ENCODE results near the gene ABCC4. TPM values are rescaled to one million over a fixed set of nuclear protein-coding genes. Genes with fewer than 3 reads are reported as not detected.

Gene ABCC4
- total RNA-seq, 4 donors from 2014 or later: 3.9 to 6.8 (median 4.7) TPM

DNA sequence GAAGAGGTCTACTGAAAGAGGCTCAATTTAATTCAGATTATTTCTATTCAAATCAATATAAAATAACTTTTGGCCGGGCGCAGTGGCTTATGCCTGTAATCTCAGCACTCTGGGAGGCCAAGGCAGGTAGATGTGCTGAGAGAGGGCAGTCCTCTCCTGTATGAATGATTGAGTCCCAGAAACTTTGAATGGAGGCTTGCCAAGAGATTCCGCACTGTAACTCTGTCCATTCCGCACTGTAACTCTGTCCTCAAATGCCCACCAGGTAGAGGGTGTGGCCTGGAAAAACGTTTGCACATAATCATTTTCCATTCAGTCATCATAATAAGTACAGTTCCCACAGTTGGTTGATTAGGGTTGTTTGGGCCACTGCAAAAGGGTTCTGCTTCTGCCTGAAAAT, 314.2 kb downstream of the ABCC4 start:
- no peak for ATAC-seq
- Histone ChIP-seq H3K27ac (no peak overlapping the region), H3K4me1 (no peaks in the 10 kb centered on the region), H3K9me3 (no peaks in the 10 kb centered on the region), H3K4me3 (no peak overlapping the region), H3K27me3 (no peaks in the 10 kb centered on the region), H3K36me3 (no peaks in the 10 kb centered on the region)
- WGBS, 2 donors (ENCODE audit: low coverage in 1 of 2): 76 to 85% methylated on average over 5 of the region's 5 CpGs
- TF ChIP-seq CTCF (IDR thresholded peaks at IDR 0.05) (no peak), EP300 (IDR thresholded peaks at IDR 0.05) (no peak), POLR2A (IDR thresholded peaks at IDR 0.05) (no peak)

GRCh38 chr13:94984958-94985357, 316.3 kb downstream of the ABCC4 start:
- TF ChIP-seq CTCF (IDR thresholded peaks at IDR 0.05) (no peak), POLR2A (IDR thresholded peaks at IDR 0.05) (no peak), POLR2AphosphoS5 (IDR thresholded peaks at IDR 0.05) (no peak), EP300 (IDR thresholded peaks at IDR 0.05) (no peak)
- Histone ChIP-seq H3K9me3 (no peaks in the 10 kb centered on the region), H3K27me3 (no peaks in the 10 kb centered on the region), H3K27ac (no peak overlapping the region), H3K4me3 (no peak overlapping the region), H3K36me3 (no peaks in the 10 kb centered on the region), H3K4me1 (no peaks in the 10 kb centered on the region)
- ATAC-seq: no peak
- 63 to 65% methylated on average over 4 of the region's 4 CpGs for WGBS, 2 donors (ENCODE audit: low coverage in 1 of 2)

DNA sequence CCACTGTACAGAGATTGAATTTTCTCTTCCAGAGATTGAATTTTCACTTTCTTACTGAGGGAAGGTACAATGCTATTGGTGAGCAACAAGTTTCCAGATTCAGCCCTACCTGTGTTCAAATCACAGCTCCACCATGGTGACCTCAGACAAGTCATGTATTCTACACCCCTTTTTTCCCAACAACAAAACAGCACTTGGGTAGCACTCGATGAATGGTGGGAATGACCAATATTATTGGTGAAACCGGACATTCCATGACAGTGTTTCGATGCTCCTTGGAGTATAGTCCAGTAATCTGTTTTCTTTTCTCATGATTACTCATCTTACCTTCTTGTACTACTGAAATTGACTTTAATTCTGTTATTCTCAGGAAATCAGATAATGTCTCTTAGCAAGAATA, 322.7 kb downstream of the ABCC4 start:
- Histone ChIP-seq H3K36me3 (no peaks in the 10 kb centered on the region), H3K9me3 (peaks cover 0 to 9% (median 0%) of the 10 kb centered on the region in 3 donors), H3K4me1 (no peaks in the 10 kb centered on the region), H3K27ac (no peak overlapping the region), H3K27me3 (no peaks in the 10 kb centered on the region), H3K4me3 (no peak overlapping the region)
- no peak for ATAC-seq
- no peak for TF ChIP-seq EP300 (IDR thresholded peaks at IDR 0.05)
- no peak for TF ChIP-seq POLR2AphosphoS5 (IDR thresholded peaks at IDR 0.05)
- no peak for TF ChIP-seq POLR2A (IDR thresholded peaks at IDR 0.05)
- TF ChIP-seq CTCF (IDR thresholded peaks at IDR 0.05): no peak
- WGBS, 2 donors (ENCODE audit: low coverage in 1 of 2): 87 to 97% methylated on average over 3 of the region's 3 CpGs

DNA sequence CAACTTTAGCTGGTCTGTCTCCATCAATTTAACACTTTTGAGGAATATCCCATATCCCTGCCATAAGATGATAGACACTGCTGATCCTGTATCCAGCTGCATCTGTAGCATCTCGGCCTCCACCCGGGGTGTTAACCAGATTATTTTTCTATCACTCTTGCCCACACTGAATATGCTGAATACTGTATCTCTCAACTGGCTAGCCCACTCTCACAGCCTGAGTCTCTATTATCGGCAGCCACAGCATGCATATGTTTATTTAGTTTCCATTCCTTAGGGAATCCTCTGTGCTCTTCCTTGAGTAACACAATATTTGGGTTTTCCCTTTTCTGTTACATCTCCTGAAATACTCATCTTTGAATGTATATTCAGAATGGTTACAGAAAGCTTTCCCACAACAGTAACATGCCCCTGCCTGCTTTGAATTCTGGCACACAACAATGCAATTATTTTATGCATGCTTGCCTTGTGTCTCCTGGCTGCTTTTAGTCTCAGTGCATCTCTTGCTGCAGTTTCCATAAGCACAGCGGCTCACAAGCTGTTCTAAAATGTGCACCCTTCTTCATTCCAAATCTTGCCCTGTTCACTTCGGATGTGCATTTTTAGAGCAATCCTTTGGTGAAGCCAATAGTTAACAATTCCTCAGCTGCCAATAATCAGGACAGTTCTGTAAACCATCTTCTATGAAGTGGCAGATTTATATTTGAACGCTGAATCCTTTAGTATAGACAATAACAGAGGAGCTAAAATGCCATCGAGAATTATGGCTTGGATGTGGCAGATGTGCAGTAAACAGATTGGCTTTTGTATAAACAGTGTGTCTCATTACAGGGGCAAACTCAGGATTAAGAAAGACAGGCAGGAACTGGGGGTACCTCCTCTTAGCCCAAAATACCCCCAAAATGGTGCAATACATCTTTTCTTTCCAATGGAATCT, 327.0 kb downstream of the ABCC4 start:
- TF ChIP-seq POLR2AphosphoS5 (IDR thresholded peaks at IDR 0.05) (no peak), EP300 (IDR thresholded peaks at IDR 0.05) (no peak), POLR2A (IDR thresholded peaks at IDR 0.05) (no peak), CTCF (IDR thresholded peaks at IDR 0.05) (no peak)
- Histone ChIP-seq H3K4me3 (no peak overlapping the region), H3K4me1 (no peaks in the 10 kb centered on the region), H3K9me3 (peaks cover 0 to 9% (median 0%) of the 10 kb centered on the region in 3 donors), H3K36me3 (no peaks in the 10 kb centered on the region), H3K27me3 (peaks cover 25% of the 10 kb centered on the region), H3K27ac (no peak overlapping the region)
- 32 to 45% methylated on average over 6 to 7 of the region's 7 CpGs for WGBS, 2 donors (ENCODE audit: low coverage in 1 of 2)
- no peak for ATAC-seq

DNA sequence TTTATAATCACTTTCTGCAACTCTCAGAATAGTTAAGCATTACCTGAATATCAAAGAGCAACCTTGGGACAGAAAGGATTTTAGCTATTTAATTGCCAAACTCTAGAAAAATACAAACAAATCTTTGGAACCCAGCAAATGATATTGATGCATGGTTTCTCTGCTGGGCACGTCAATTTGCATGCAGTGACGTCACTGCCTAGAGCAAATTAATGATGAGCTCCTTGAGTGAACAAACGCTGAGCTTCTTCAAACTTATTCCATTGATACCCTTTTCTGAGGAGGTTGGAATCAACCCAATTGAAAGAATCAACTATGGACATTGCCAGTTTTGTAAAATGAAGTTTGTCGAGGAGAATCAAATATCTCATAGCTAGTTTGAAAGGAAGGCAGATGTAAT, 329.0 kb downstream of the ABCC4 start:
- Histone ChIP-seq H3K4me1 (peaks cover 0 to 16% (median 5%) of the 10 kb centered on the region in 3 donors), H3K27me3 (peaks cover 46% of the 10 kb centered on the region), H3K36me3 (no peaks in the 10 kb centered on the region), H3K4me3 (no peak overlapping the region), H3K9me3 (peaks cover 0 to 9% (median 0%) of the 10 kb centered on the region in 3 donors), H3K27ac (no peak overlapping the region)
- 61 to 63% methylated on average over 3 to 4 of the region's 4 CpGs for WGBS, 2 donors (ENCODE audit: low coverage in 1 of 2)
- TF ChIP-seq POLR2AphosphoS5 (IDR thresholded peaks at IDR 0.05): no peak
- no peak for TF ChIP-seq POLR2A (IDR thresholded peaks at IDR 0.05)
- TF ChIP-seq EP300 (IDR thresholded peaks at IDR 0.05): no peak
- no peak for TF ChIP-seq CTCF (IDR thresholded peaks at IDR 0.05)
- no peak for ATAC-seq
